Natural killer cell (primary cell): ENCODE results near the gene CCDC102B. TPM values are rescaled to one million over a fixed set of nuclear protein-coding genes. Genes with fewer than 3 reads are reported as not detected.

Source experiments
- ATAC-seq, 3 donors: fragments of 150-1000 bp in 2 of 3; fragments of 200-7000 bp in 1 of 3; cut with Tn5 transposase; 1 replicate in 1 of 3; 2 replicates in 2 of 3; pipeline ENCODE4 v1.10.0; 2021; ENCODE audit warnings: mild to moderate bottlenecking in 2 of 3, moderate library complexity in 2 of 3
- DNase-seq, 2 donors: peaks; one replicate each; pipeline versions ENCODE4 v3.0.0 to v3.0.0-alpha.2; 2013 to 2021; ENCODE audit warnings: mixed read lengths in 1 of 2
- H3K27ac ChIP-seq: one replicate; pipeline ENCODE4 v1.5.1; 2013; ENCODE audit warnings: mild to moderate bottlenecking, low read length
- H3K27me3 ChIP-seq: one replicate; pipeline ENCODE4 v1.6.1; 2013; ENCODE audit warnings: low read length; ENCODE audit not compliant: control insufficient read depth, insufficient read depth
- H3K36me3 ChIP-seq: one replicate; pipeline ENCODE4 v1.6.1; 2013; ENCODE audit warnings: low read length; ENCODE audit not compliant: control insufficient read depth, insufficient read depth
- H3K4me1 ChIP-seq: one replicate; pipeline ENCODE4 v1.6.1; 2013; ENCODE audit warnings: low read length; ENCODE audit not compliant: control insufficient read depth, insufficient read depth
- H3K4me3 ChIP-seq: one replicate; pipeline ENCODE4 v1.5.1; 2013; ENCODE audit warnings: low read length
- H3K9me3 ChIP-seq: one replicate; pipeline ENCODE4 v1.6.1; 2013; ENCODE audit warnings: low read length; ENCODE audit not compliant: control insufficient read depth, insufficient read depth
- H3K27ac Mint-ChIP-seq, 2 donors: one replicate each; pipeline ENCODE4 v1.8.0; 2022; ENCODE audit warnings: mild to moderate bottlenecking in 2 of 2, mixed read lengths in 2 of 2, moderate library complexity in 1 of 2
- H3K27me3 Mint-ChIP-seq, 2 donors: one replicate each; pipeline ENCODE4 v1.8.0; 2022; ENCODE audit warnings: low read depth in 2 of 2, mixed read lengths in 2 of 2
- H3K36me3 Mint-ChIP-seq: one replicate; pipeline ENCODE4 v1.8.0; 2022; ENCODE audit warnings: mixed read lengths
- H3K4me1 Mint-ChIP-seq, 2 donors: one replicate each; pipeline ENCODE4 v1.8.0; 2022; ENCODE audit warnings: mixed read lengths in 2 of 2
- H3K4me3 Mint-ChIP-seq: one replicate; pipeline ENCODE4 v1.8.0; 2022; ENCODE audit warnings: mild to moderate bottlenecking, moderate library complexity, mixed read lengths
- H3K9me3 Mint-ChIP-seq, 2 donors: one replicate each; pipeline ENCODE4 v1.8.0; 2022; ENCODE audit warnings: mixed read lengths in 2 of 2
- CTCF ChIP-seq: fragments of 200-600 bp; IDR thresholded peaks from one replicate; pipeline ENCODE4 v1.8.0; 2022; ENCODE audit warnings: antibody characterized with exemption
- WGBS: methylation state at CpG from one replicate; pipeline ENCODE4 v1.1.7; 2013; ENCODE audit warnings: missing lambda C conversion rate; ENCODE audit not compliant: insufficient coverage; 5-methylcytosine and 5-hydroxymethylcytosine counted together
- intact Hi-C: fragments of 100-400 bp; cut with micrococcal nuclease; formaldehyde crosslinking; loops from one replicate; pipeline ENCODE4 v1.14.2; 2022
- total RNA-seq, 4 donors: library from RNA; stranded (reverse); fragments of 120-200 nt in 1 of 4; gene quantifications; one replicate each; pipeline versions ENCODE4 v1.2.3 to v1.2.4, GENCODE V29; 2013 to 2022

CCDC102B gene
- total RNA-seq, 3 donors from 2014 or later (not counting 1 experiment from before 2014, with no cell fraction given), result 6.9 to 9.9 (median 8.9) TPM

GRCh38 chr18:69008538-69008937, 210.7 kb downstream of the CCDC102B start:
- Histone ChIP-seq H3K36me3 (no peaks in the 10 kb centered on the region), H3K4me3 (no peak overlapping the region), H3K4me1 (no peaks in the 10 kb centered on the region), H3K27ac (no peak overlapping the region), H3K27me3 (no peaks in the 10 kb centered on the region), H3K9me3 (no peaks in the 10 kb centered on the region)
- no peaks in the 10 kb centered on the region for H3K36me3 Mint-ChIP-seq
- DNase-seq (no peak), ATAC-seq (no peak)
- WGBS, result 84% methylated on average over 5 of the region's 5 CpGs
- H3K27ac Mint-ChIP-seq, result no peak overlapping the region
- H3K4me1 Mint-ChIP-seq, result no peaks in the 10 kb centered on the region
- no peaks in the 10 kb centered on the region for H3K27me3 Mint-ChIP-seq
- H3K4me3 Mint-ChIP-seq, result no peak overlapping the region
- TF ChIP-seq CTCF, result no peak
- intact Hi-C loops, result no loop called here
- peaks cover 3 to 5% of the 10 kb centered on the region in 2 donors for H3K9me3 Mint-ChIP-seq

GRCh38 chr18:69021211-69021805, 223.4 kb downstream of the CCDC102B start:
- Mint-ChIP-seq H3K36me3 (no peaks in the 10 kb centered on the region), H3K4me3 (no peak overlapping the region), H3K9me3 (peaks cover 2 to 12% of the 10 kb centered on the region in 2 donors), H3K27ac (no peak overlapping the region), H3K27me3 (no peaks in the 10 kb centered on the region), H3K4me1 (no peaks in the 10 kb centered on the region)
- Histone ChIP-seq H3K9me3 (no peaks in the 10 kb centered on the region), H3K36me3 (no peaks in the 10 kb centered on the region), H3K4me3 (no peak overlapping the region), H3K27ac (no peak overlapping the region), H3K4me1 (no peaks in the 10 kb centered on the region), H3K27me3 (no peaks in the 10 kb centered on the region)
- no peak for DNase-seq
- no peak for ATAC-seq
- 88% methylated on average over 5 of the region's 8 CpGs for WGBS
- no peak for TF ChIP-seq CTCF
- intact Hi-C loops, result no loop called here

DNA sequence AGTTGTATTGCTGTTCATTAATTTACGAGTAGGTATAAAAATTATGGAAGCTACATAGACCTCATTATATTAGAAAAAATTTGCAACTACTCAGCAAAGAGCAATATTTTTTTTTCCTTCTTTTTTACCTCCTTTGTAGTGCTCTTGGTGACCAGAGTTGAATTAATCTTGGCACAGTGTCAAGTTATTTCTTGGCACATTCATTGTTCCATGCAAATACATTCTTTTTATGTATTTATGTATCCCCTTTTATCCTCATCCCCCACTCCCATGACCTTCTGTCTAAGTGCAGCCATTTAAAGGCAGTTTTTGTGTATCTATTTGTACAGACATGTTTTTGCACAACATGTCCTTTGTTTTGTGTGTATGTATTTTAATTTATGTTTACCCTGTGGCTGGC, 224.5 kb downstream of the CCDC102B start:
- H3K9me3 Mint-ChIP-seq, result peaks cover 2 to 12% of the 10 kb centered on the region in 2 donors
- H3K27ac Mint-ChIP-seq, result no peak overlapping the region
- H3K4me3 Mint-ChIP-seq, result no peak overlapping the region
- intact Hi-C loops, result no loop called here
- H3K36me3 Mint-ChIP-seq, result no peaks in the 10 kb centered on the region
- H3K4me1 ChIP-seq, result no peaks in the 10 kb centered on the region
- no peaks in the 10 kb centered on the region for H3K4me1 Mint-ChIP-seq
- H3K9me3 ChIP-seq, result no peaks in the 10 kb centered on the region
- no CpG with 5 or more reads among the region's 1 CpG for WGBS
- ATAC-seq (no peak), DNase-seq (no peak)
- no peak overlapping the region for H3K4me3 ChIP-seq
- H3K36me3 ChIP-seq, result no peaks in the 10 kb centered on the region
- no peaks in the 10 kb centered on the region for H3K27me3 Mint-ChIP-seq
- TF ChIP-seq CTCF, result no peak
- H3K27me3 ChIP-seq, result no peaks in the 10 kb centered on the region
- no peak overlapping the region for H3K27ac ChIP-seq

- H3K27me3 ChIP-seq, result no peaks in the 10 kb centered on the region
- H3K4me1 ChIP-seq, result no peaks in the 10 kb centered on the region
- WGBS, result no CpG with 5 or more reads among the region's 1 CpG
- no peak for TF ChIP-seq CTCF
- no peak overlapping the region for H3K27ac ChIP-seq
- no peaks in the 10 kb centered on the region for H3K27me3 Mint-ChIP-seq
- H3K36me3 ChIP-seq, result no peaks in the 10 kb centered on the region
- no peak for DNase-seq
- H3K36me3 Mint-ChIP-seq, result no peaks in the 10 kb centered on the region
- no peak for ATAC-seq
- H3K4me1 Mint-ChIP-seq, result no peaks in the 10 kb centered on the region
- intact Hi-C loops, result no loop called here
- no peak overlapping the region for H3K4me3 Mint-ChIP-seq
- no peaks in the 10 kb centered on the region for H3K9me3 ChIP-seq
- no peak overlapping the region for H3K4me3 ChIP-seq
- peaks cover 3 to 4% of the 10 kb centered on the region in 2 donors for H3K9me3 Mint-ChIP-seq
- H3K27ac Mint-ChIP-seq, result no peak overlapping the region
These were observed 233.7 kb downstream of the CCDC102B start for GRCh38 chr18:69031571-69031970.
